Cardiac muscle cell (in vitro differentiated cells and primary cell): Measurements from ENCODE around the gene RASL10B. TPM values are rescaled to one million over a fixed set of nuclear protein-coding genes. Genes with fewer than 3 reads are reported as not detected.

Experiments used
- DNase-seq, 2 donors: peaks; one replicate each; pipeline versions ENCODE4 v3.0.0 to v3.0.0-alpha.2; 2010 to 2017; ENCODE audit warnings: low read depth in 1 of 2, low spot score in 1 of 2
- H3K27ac ChIP-seq: fragments of 200-600 bp; sonication (generic); 2 replicates; pipeline ENCODE4 v1.5.1; 2016
- H3K27me3 ChIP-seq: fragments of 200-600 bp; sonication (generic); 2 replicates; pipeline ENCODE4 v1.6.0; 2016; ENCODE audit warnings: control low read depth
- H3K36me3 ChIP-seq: fragments of 200-600 bp; sonication (generic); 2 replicates; pipeline ENCODE4 v1.5.1; 2016; ENCODE audit warnings: control low read depth
- H3K4me1 ChIP-seq: fragments of 200-600 bp; sonication (generic); 2 replicates; pipeline ENCODE4 v1.8.1; 2017; ENCODE audit warnings: low read depth, mild to moderate bottlenecking, mixed run types
- H3K4me3 ChIP-seq: fragments of 200-600 bp; sonication (generic); 2 replicates; pipeline ENCODE4 v1.5.1; 2016; ENCODE audit warnings: mild to moderate bottlenecking
- H3K9me3 ChIP-seq: fragments of 200-600 bp; sonication (generic); 2 replicates; pipeline ENCODE4 v1.5.1; 2017; ENCODE audit warnings: low read depth, mild to moderate bottlenecking, control low read depth
- CTCF ChIP-seq: IDR thresholded peaks from 2 replicates; pipeline ENCODE4 v1.5.1; 2012; ENCODE audit warnings: low read depth, mild to moderate bottlenecking, low read length
- polyA plus RNA-seq: library from polyadenylated mRNA; unstranded; fragments of >200 nt; fragmentation: Nextera tagmentation; extraction: Ambion mirVana; gene quantifications from 2 replicates; pipeline ENCODE4 v1.2.1, GENCODE V29; 2016
- total RNA-seq: library from RNA; depleted of rRNA; stranded (reverse); fragments of >200 nt; gene quantifications from 2 replicates; pipeline ENCODE4 v1.2.3, GENCODE V29; 2016

Gene RASL10B
- total and polyA plus RNA-seq, 2 experiments from 2014 or later: 71.6 to 116 TPM

DNA sequence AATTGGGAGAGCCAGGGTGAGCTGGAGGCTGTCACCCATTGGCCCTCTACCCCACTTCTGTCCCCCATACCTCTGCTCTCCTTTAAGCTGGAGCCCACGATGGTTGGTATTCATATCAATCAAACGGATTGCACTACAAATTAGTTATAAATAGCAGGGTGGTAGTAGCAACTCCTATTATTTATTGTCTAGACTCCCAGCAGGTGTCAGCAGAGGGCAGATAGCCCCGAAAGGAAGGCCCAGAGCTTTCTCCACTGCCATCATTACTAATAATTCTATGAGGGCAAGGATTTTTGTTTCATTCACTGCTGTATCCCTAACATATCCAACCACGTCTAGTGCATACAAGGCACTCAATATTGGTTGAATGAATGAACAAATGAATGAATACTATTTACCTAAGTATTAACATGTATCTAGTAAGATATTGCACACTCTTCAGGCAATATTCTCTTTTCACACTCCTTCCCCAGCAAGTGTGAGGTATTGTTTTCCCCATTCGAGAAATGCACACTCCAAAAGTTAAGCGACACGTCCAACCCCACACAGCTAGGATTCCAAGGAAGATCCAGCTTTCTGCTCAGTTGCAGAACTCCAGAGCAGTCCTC is 35.6 kb downstream of the RASL10B start:
- Histone ChIP-seq H3K27ac (no peak overlapping the region), H3K4me1 (no peaks in the 10 kb centered on the region)
- DNase-seq: peak; percentile 60 to 70

GRCh38 chr17:35768797-35769196 is 37.4 kb downstream of the RASL10B start:
- no peak overlapping the region for H3K27ac ChIP-seq
- H3K27me3 ChIP-seq: peaks cover 13% of the 10 kb centered on the region
- H3K36me3 ChIP-seq: no peaks in the 10 kb centered on the region
- peaks cover 4% of the 10 kb centered on the region for H3K4me1 ChIP-seq
- no peak overlapping the region for H3K4me3 ChIP-seq
- no peaks in the 10 kb centered on the region for H3K9me3 ChIP-seq
- no peak for TF ChIP-seq CTCF
- no peak for DNase-seq

More for the DNA sequence above, 35.6 kb downstream of the RASL10B start:
- Histone ChIP-seq H3K36me3 (no peaks in the 10 kb centered on the region), H3K9me3 (no peaks in the 10 kb centered on the region), H3K4me3 (no peak overlapping the region), H3K27me3 (peaks cover 13% of the 10 kb centered on the region)
- peak; percentile 65 for TF ChIP-seq CTCF

GRCh38 chr17:35769895-35770486 is 38.6 kb downstream of the RASL10B start:
- H3K27ac ChIP-seq: no peak overlapping the region
- no peak for DNase-seq
- no peaks in the 10 kb centered on the region for H3K9me3 ChIP-seq
- H3K4me1 ChIP-seq: peaks cover 16% of the 10 kb centered on the region
- H3K4me3 ChIP-seq: no peak overlapping the region
- peak; percentile 8 for TF ChIP-seq CTCF
- H3K36me3 ChIP-seq: no peaks in the 10 kb centered on the region
- peaks cover 13% of the 10 kb centered on the region for H3K27me3 ChIP-seq

- no peak for TF ChIP-seq CTCF
- Histone ChIP-seq H3K27me3 (peaks cover 12% of the 10 kb centered on the region), H3K4me1 (peaks cover 17% of the 10 kb centered on the region), H3K27ac (no peak overlapping the region), H3K4me3 (no peak overlapping the region), H3K36me3 (no peaks in the 10 kb centered on the region), H3K9me3 (no peaks in the 10 kb centered on the region)
- DNase-seq: no peak
These were observed 41.7 kb downstream of the RASL10B start for GRCh38 chr17:35773129-35773528.

- no peaks in the 10 kb centered on the region for H3K36me3 ChIP-seq
- peaks cover 5% of the 10 kb centered on the region for H3K27me3 ChIP-seq
- DNase-seq: peak in 1 of 2 donors; percentile 30
- no peak overlapping the region for H3K4me3 ChIP-seq
- peaks cover 17% of the 10 kb centered on the region for H3K4me1 ChIP-seq
- H3K27ac ChIP-seq: peak overlapping the region; percentile 64
- H3K9me3 ChIP-seq: no peaks in the 10 kb centered on the region
- TF ChIP-seq CTCF: no peak
These were observed 42.4 kb downstream of the RASL10B start for GRCh38 chr17:35773679-35774425.
